ENCODE measurements around the gene NFIX.

Gene NFIX

GRCh38 chr19:13050274-13050673 lies 55.0 kb downstream of the NFIX start:
- FAIRE-seq (no peak), DNase-seq (ENCODE audit: insufficient read length, low spot score) (no peak)
- TF ChIP-seq CTCF (IDR thresholded peaks at IDR 0.05; ENCODE audit: insufficient read depth, missing control alignments) = no peak

- DNase-seq (ENCODE audit: insufficient read length, low spot score) = peak; percentile 73
- TF ChIP-seq CTCF (IDR thresholded peaks at IDR 0.05; ENCODE audit: insufficient read depth, missing control alignments) = no peak
- no peak for FAIRE-seq
Observed at GRCh38 chr19:13051557-13052165, 56.4 kb downstream of the NFIX start.

- TF ChIP-seq CTCF (IDR thresholded peaks at IDR 0.05; ENCODE audit: insufficient read depth, missing control alignments) = no peak
- DNase-seq (ENCODE audit: insufficient read length, low spot score) (no peak), FAIRE-seq (no peak)
Observed at GRCh38 chr19:13052447-13053175, 57.3 kb downstream of the NFIX start.

- TF ChIP-seq CTCF (IDR thresholded peaks at IDR 0.05; ENCODE audit: insufficient read depth, missing control alignments) = no peak
- FAIRE-seq (no peak), DNase-seq (ENCODE audit: insufficient read length, low spot score) (no peak)
Observed at GRCh38 chr19:13053238-13053637, 58.0 kb downstream of the NFIX start.

- no peak for FAIRE-seq
- TF ChIP-seq CTCF (IDR thresholded peaks at IDR 0.05; ENCODE audit: insufficient read depth, missing control alignments) = no peak
- no peak for DNase-seq (ENCODE audit: insufficient read length, low spot score)
Observed at GRCh38 chr19:13053761-13054625, 58.7 kb downstream of the NFIX start.

GRCh38 chr19:13054626-13055212 lies 59.4 kb downstream of the NFIX start:
- FAIRE-seq (no peak), DNase-seq (ENCODE audit: insufficient read length, low spot score) (no peak)
- TF ChIP-seq CTCF (IDR thresholded peaks at IDR 0.05; ENCODE audit: insufficient read depth, missing control alignments) = no peak

All from D721Med (cell line).